Sigmoid colon (tissue), 7 donors: Measurements from ENCODE around the gene REPS2. TPM values are rescaled to one million over a fixed set of nuclear protein-coding genes. Genes with fewer than 3 reads are reported as not detected.

ENCODE experiments used
- DNase-seq: peaks from one replicate; pipeline ENCODE4 v3.0.0-alpha.2; 2019
- H3K27ac ChIP-seq, 4 donors: fragments of 200-600 bp; sonication (generic); one replicate each; pipeline ENCODE4 v1.5.1; 2016 to 2019; ENCODE audit warnings: mild to moderate bottlenecking in 1 of 4
- H3K27me3 ChIP-seq, 3 donors: fragments of 200-600 bp; sonication (generic); one replicate each; pipeline ENCODE4 v1.5.1; 2019; ENCODE audit warnings: mild to moderate bottlenecking in 1 of 3
- H3K36me3 ChIP-seq, 4 donors: fragments of 200-600 bp; sonication (generic); one replicate each; pipeline ENCODE4 v1.5.1; 2016 to 2019
- H3K4me1 ChIP-seq, 4 donors: fragments of 200-600 bp; sonication (generic); one replicate each; pipeline ENCODE4 v1.5.1; 2017 to 2019
- H3K4me3 ChIP-seq, 4 donors: fragments of 200-600 bp; sonication (generic); one replicate each; pipeline ENCODE4 v1.5.1; 2017 to 2019; ENCODE audit warnings: mild to moderate bottlenecking in 2 of 4, moderate library complexity in 1 of 4
- H3K9me3 ChIP-seq, 4 donors: fragments of 200-600 bp in 3 of 4; sonication (generic) in 3 of 4; one replicate each; pipeline versions ENCODE4 v1.5.1 to v1.6.1; 2013 to 2019
- EP300 ChIP-seq, 4 donors: sonication (generic); formaldehyde crosslinking; IDR thresholded peaks; one replicate each; pipeline ENCODE4 v1.6.1; 2017; ENCODE audit warnings: antibody characterized with exemption in 4 of 4
- POLR2A ChIP-seq, 2 donors: fragments of 450-650 bp; IDR thresholded peaks; one replicate each; pipeline ENCODE4 v1.6.1; 2016; ENCODE audit warnings: antibody characterized with exemption in 2 of 2, mild to moderate bottlenecking in 2 of 2, moderate library complexity in 2 of 2
- POLR2AphosphoS5 ChIP-seq, 4 donors: sonication (generic); formaldehyde crosslinking; IDR thresholded peaks; one replicate each; pipeline ENCODE4 v1.6.1; 2017; ENCODE audit warnings: antibody characterized with exemption in 4 of 4
- WGBS, 2 donors: extraction: QIAGEN DNeasy Blood & Tissue Kit; methylation state at CpG; one replicate each; pipeline ENCODE4 v1.1.7; 2013; 5-methylcytosine and 5-hydroxymethylcytosine counted together
- intact Hi-C: fragments of 100-400 bp; cut with DNase I; formaldehyde crosslinking; loops from one replicate; pipeline ENCODE4 v1.15.1; 2023
- polyA plus RNA-seq, 3 donors: library from polyadenylated mRNA; stranded (reverse); fragments of 200-250 nt; gene quantifications; one replicate each; pipeline ENCODE4 v1.2.3, GENCODE V29; 2013
- total RNA-seq, 4 donors: library from RNA; depleted of rRNA; stranded (reverse); fragments of >200 nt; gene quantifications; one replicate each; pipeline ENCODE4 v1.1.0, GENCODE V29; 2016
- TF ChIP-seq, protein P1 (sequence below), 4 experiments: fragments of 450-650 bp in 3 of 4; fragments of 200-600 bp in 1 of 4; IDR thresholded peaks; one replicate each; pipeline ENCODE4 v1.5.1; 2016 to 2019; ENCODE audit warnings: antibody characterized with exemption in 4 of 4, mild to moderate bottlenecking in 3 of 4, moderate library complexity in 2 of 4
- donor health status: healthy with polysubstance abuse.
- donor health status: Bipolar disorder and iron deficiency.
- donor health status: healthy.

REPS2 gene
- total and polyA plus RNA-seq, 7 donors: 2.4 to 10.9 (median 6.1) TPM

DNA sequence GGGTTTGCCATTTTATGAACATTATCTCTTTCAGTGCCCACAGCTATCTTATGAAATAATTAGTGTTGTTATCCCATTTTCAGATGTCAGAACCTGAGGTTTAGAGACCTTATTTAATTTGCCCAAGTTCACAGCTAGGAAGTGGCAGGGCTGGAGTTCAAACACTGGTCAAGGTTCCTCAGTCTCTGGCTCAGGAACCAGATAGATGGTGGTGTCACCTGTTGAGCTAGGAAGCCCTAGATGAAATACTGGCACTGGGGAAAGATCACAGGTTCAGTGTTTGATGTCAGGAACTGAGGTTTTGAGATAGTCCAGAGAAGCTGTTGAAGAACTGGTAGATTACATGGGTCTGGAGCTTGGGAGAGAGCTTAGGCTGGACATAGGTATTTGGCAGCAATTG, 85.4 kb downstream of the REPS2 start:
- H3K9me3 ChIP-seq: no peaks in the 10 kb centered on the region
- intact Hi-C loops: no loop called here
- peaks cover 0 to 31% (median 7%) of the 10 kb centered on the region in 4 donors for H3K4me1 ChIP-seq
- TF ChIP-seq, protein P1, sequence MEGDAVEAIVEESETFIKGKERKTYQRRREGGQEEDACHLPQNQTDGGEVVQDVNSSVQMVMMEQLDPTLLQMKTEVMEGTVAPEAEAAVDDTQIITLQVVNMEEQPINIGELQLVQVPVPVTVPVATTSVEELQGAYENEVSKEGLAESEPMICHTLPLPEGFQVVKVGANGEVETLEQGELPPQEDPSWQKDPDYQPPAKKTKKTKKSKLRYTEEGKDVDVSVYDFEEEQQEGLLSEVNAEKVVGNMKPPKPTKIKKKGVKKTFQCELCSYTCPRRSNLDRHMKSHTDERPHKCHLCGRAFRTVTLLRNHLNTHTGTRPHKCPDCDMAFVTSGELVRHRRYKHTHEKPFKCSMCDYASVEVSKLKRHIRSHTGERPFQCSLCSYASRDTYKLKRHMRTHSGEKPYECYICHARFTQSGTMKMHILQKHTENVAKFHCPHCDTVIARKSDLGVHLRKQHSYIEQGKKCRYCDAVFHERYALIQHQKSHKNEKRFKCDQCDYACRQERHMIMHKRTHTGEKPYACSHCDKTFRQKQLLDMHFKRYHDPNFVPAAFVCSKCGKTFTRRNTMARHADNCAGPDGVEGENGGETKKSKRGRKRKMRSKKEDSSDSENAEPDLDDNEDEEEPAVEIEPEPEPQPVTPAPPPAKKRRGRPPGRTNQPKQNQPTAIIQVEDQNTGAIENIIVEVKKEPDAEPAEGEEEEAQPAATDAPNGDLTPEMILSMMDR (IDR thresholded peaks at IDR 0.05): no peak
- TF ChIP-seq EP300 (IDR thresholded peaks at IDR 0.05) (no peak), POLR2AphosphoS5 (IDR thresholded peaks at IDR 0.05) (no peak), POLR2A (IDR thresholded peaks at IDR 0.05) (no peak)
- H3K27me3 ChIP-seq: no peaks in the 10 kb centered on the region
- H3K36me3 ChIP-seq: no peaks in the 10 kb centered on the region
- peak overlapping the region; percentile 1 to 67 (median 61) for H3K27ac ChIP-seq
- H3K4me3 ChIP-seq: no peak overlapping the region
- DNase-seq: no peak

DNA sequence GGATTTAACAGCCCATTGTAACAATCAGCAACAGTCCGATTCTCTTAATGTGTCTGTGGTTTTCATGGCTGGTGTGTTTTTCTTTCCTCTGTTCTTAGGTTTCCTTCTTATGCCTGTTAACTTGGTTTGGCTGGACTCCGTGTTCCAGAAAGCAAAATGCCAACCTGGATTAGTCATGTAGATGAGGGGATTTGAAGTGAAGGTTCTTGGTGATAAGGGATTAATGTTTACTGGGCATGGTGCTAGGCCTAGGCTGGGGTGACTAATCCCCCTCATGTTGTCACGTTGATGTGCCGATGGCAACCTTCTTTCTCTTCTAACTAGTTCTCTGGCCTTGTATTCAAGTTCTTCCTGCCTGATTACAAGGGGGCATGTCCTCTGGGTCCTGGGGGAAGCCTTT, 85.9 kb downstream of the REPS2 start:
- DNase-seq: no peak
- no peak overlapping the region for H3K4me3 ChIP-seq
- 86 to 88% methylated on average over 4 of the region's 4 CpGs for WGBS, 2 donors
- intact Hi-C loops: no loop called here
- H3K9me3 ChIP-seq: no peaks in the 10 kb centered on the region
- H3K27ac ChIP-seq: peak overlapping the region; percentile 1 to 67 (median 61)
- peaks cover 0 to 35% (median 8%) of the 10 kb centered on the region in 4 donors for H3K4me1 ChIP-seq
- no peaks in the 10 kb centered on the region for H3K27me3 ChIP-seq
- TF ChIP-seq EP300 (IDR thresholded peaks at IDR 0.05) (peak in 1 of 4 donors; percentile 27), POLR2A (IDR thresholded peaks at IDR 0.05) (no peak), POLR2AphosphoS5 (IDR thresholded peaks at IDR 0.05) (peak in 1 of 4 donors; percentile 31)
- TF ChIP-seq, protein P1 (IDR thresholded peaks at IDR 0.05): no peak
- H3K36me3 ChIP-seq: no peaks in the 10 kb centered on the region

DNA sequence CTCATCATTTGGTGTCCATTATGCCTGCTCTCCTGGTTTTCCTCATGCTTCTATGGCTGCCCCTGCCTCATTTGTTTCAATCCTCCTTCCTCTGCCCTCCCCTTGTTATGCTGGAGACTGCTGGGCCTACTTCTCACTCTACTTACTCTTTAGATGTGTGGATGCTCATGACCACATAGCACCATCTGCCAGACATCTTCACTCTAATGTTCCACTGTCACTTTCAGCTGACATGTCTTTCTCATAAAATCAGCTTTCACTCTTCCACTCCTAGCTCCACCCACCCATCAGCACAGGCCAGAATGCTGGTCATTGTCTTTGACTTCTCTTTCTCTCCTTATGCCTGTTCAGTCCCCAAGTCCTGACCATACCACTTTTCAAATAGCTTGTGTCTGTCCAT, 86.8 kb downstream of the REPS2 start:
- Histone ChIP-seq H3K9me3 (no peaks in the 10 kb centered on the region), H3K4me1 (peaks cover 0 to 37% (median 13%) of the 10 kb centered on the region in 4 donors), H3K36me3 (no peaks in the 10 kb centered on the region), H3K27ac (peak overlapping the region in 1 of 4 donors; percentile 64), H3K4me3 (no peak overlapping the region), H3K27me3 (no peaks in the 10 kb centered on the region)
- intact Hi-C loops: no loop called here
- TF ChIP-seq, protein P1 (IDR thresholded peaks at IDR 0.05): no peak
- no peak for TF ChIP-seq POLR2AphosphoS5 (IDR thresholded peaks at IDR 0.05)
- no peak for TF ChIP-seq POLR2A (IDR thresholded peaks at IDR 0.05)
- no peak for TF ChIP-seq EP300 (IDR thresholded peaks at IDR 0.05)
- no peak for DNase-seq

DNA sequence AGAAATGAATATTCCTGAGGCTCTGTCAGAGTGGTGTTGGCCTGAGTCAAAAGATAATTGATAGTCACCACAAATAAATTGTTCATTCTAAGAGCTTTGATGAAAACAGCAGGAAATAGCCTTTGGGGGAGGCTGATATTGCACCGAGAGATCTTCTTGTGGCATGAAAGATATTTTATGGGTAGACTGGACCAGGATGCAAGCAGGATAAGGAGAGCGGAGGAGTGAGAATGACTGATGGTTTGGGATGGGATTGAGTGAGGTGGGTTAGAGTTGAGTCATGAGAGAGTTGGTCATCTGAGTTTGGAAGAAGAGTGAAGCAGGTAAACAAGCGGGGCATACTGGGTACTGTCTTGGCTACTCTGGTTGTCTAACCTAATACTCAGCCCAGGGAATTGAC, 88.7 kb downstream of the REPS2 start:
- 96 to 98% methylated on average over 3 of the region's 3 CpGs for WGBS, 2 donors
- H3K27ac ChIP-seq: no peak overlapping the region
- H3K27me3 ChIP-seq: no peaks in the 10 kb centered on the region
- H3K4me1 ChIP-seq: peaks cover 0 to 47% (median 17%) of the 10 kb centered on the region in 4 donors
- DNase-seq: no peak
- no peak overlapping the region for H3K4me3 ChIP-seq
- intact Hi-C loops: no loop called here
- H3K36me3 ChIP-seq: no peaks in the 10 kb centered on the region
- no peaks in the 10 kb centered on the region for H3K9me3 ChIP-seq
- no peak for TF ChIP-seq POLR2AphosphoS5 (IDR thresholded peaks at IDR 0.05)

DNA sequence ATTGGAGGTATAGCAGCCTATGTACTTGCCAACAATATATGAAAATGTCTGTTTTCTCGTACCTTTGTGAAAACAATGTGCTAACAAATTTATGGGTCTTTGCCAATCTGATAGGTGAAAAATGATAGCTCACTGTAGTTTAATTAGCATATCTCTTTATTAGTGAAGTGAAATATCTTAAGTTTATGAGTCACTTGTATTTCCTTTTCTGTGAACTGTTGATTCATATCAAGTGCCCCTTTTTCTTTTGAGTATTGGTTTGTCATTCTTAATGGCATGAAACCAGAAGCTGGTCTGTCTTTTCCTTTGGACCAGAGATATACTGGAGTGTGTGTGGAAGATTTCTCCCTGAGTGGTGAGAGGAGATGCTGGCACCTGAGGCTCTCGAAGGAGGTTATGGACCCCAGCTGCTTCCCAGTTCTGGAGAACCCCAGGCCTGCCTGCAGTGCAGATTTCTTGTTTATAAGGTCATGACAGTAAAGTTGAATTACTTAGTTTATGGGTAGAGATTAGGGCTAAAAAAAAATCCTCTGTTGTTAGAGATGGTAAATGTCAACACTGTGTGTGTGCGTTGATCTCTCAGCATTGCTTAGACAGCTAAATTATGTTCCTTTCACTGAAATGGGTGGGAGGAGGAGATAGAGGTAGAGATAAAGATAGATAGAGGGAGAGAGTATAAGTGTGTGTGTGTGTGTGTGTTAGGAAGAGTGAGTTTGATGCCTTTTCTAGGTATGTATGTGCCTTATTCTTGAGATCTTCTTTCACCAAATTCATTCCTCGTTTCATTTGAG, 89.9 kb downstream of the REPS2 start:
- no peak for DNase-seq
- Histone ChIP-seq H3K4me1 (peaks cover 0 to 36% (median 14%) of the 10 kb centered on the region in 4 donors), H3K36me3 (no peaks in the 10 kb centered on the region), H3K4me3 (no peak overlapping the region), H3K27me3 (no peaks in the 10 kb centered on the region), H3K27ac (no peak overlapping the region), H3K9me3 (no peaks in the 10 kb centered on the region)
- intact Hi-C loops: no loop called here
- WGBS, 2 donors: 46 to 61% methylated on average over 4 of the region's 4 CpGs
- TF ChIP-seq POLR2AphosphoS5 (IDR thresholded peaks at IDR 0.05) (no peak), EP300 (IDR thresholded peaks at IDR 0.05) (no peak), POLR2A (IDR thresholded peaks at IDR 0.05) (no peak)
- TF ChIP-seq, protein P1 (IDR thresholded peaks at IDR 0.05): no peak
